NCI-H1694 (cell line): ENCODE data around the gene APOL5.
"Not testable (repeated sequence)": the region's sequence is repeated elsewhere in the genome, so short reads cannot be mapped to it uniquely, and the experiment has no call there.

Source experiments
- DNase-seq: peaks from one replicate; lab custom pipeline; 2025; lab: John Stamatoyannopoulos, UW

Gene APOL5

GRCh38 chr22:35717572-35717971 is at the start of gene APOL5:
Gene APOL5, plus strand, starts transcription at chr22:35717872. Its CDS starts 0 bp downstream, at chr22:35717872.
- DNase-seq: no peak

GRCh38 chr22:35674335-35674734 is 43.3 kb upstream of the APOL5 start:
- no peak for DNase-seq

- DNase-seq: not testable (repeated sequence)
These were observed 41.6 kb upstream of the APOL5 start for GRCh38 chr22:35676065-35676464.

DNA sequence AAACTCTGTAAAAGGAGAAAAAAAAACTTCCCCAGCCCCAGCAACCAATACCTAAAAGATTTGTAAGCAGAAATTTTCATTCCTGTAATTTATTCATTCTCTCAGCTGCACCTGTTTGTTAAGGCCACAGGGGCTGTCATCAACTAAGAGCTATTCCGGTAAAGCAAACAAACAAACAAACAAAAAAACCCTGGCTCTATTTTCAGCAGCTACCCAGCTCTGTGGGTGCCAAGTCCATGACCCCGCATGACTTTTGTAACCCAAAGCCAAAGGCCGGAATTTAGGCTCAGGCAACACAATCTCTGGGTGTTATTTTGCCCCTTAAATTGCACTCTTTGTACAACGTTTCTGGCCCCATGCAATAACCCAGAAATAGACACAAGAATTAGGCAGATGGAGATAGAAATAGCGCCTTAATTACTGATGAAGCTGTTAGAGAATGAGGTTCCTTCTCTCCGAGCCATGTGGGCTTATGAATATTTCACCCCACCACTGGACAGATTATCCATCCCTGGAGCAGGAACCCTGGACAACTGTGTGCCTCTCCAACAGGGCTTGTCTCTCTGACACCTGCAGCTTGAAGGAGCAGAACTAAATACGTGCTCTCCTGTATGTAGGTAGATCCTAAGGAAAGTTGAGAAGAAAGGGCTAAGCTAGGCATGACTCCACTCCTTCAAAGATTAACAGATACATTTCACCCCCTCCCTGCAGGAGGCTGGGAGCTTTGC is 40.0 kb upstream of the APOL5 start:
- no peak for DNase-seq

DNA sequence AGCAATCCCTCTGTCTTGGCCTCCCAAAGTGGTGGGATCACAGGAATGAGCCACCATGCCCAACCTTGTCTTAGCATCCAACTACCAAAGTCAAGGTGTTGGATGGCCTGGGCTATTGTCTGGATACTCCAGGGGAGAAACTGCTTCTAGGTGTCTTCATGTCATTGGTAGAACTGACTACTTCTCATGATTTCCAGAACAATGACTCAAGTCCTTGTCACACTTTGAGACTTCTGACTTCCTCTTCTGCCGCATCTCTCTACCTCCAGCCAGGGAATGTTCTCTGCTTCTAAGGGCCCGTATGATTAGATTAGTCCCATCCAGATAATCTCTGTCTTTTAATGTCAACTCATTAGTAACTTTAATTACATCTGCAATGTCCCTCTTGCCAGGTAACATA is 38.8 kb upstream of the APOL5 start:
- DNase-seq: no peak

- not testable (repeated sequence) for DNase-seq
These were observed 38.2 kb upstream of the APOL5 start for GRCh38 chr22:35679492-35679891.

DNA sequence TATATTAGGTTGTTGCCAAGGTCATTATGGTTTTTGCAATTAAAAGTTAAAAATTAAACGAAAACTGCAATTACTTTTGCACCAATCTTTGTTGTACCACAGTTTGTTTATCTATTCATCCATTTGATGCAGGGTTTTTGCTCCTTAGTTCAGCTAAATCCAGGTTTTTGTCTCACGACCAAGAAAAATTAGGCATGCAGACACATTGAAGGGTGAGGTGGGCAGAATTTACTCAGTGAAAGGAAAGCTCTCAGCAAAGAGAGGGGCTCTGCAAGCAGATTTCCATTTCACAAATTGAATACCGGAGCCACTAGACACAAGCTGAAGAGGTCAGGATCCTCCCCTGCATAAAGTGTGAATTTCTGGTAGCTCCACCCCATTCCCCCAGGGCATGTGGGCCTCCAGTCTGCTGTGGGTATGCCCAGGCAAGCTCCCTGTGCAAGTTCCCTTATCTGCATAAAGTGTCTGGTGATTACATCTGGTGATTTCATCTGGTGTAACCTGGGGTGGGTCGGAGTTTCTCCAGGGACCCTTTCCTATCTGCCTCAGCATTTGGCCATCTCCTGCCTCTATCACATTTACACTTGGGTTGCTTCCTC is 36.1 kb upstream of the APOL5 start:
- no peak for DNase-seq

DNA sequence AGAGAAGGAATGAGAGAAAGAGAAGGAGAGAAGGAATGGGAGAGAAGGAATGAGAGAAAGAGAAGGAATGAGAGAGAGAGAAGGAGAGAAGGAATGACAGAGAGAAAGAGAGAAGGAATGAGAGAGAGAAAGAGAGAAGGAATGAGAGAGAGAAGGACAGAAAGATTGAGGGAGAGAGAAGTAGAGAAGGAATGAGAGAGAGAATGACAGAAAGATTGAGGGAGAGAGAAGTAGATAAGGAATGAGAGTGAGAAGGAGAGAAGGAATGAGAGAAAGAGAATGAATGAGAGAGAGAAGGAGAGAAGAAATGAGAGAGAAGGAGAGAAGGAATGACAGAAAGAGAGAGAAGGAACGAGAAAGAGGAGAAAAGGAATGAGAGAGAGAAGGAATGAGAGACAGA is 34.1 kb upstream of the APOL5 start:
- no peak for DNase-seq

- peak; percentile 58 for DNase-seq
These were observed 33.4 kb upstream of the APOL5 start for GRCh38 chr22:35684270-35684700.

- no peak for DNase-seq
These were observed 32.9 kb upstream of the APOL5 start for GRCh38 chr22:35684732-35685131.

- no peak for DNase-seq
These were observed 31.9 kb upstream of the APOL5 start for GRCh38 chr22:35685731-35686130.

DNA sequence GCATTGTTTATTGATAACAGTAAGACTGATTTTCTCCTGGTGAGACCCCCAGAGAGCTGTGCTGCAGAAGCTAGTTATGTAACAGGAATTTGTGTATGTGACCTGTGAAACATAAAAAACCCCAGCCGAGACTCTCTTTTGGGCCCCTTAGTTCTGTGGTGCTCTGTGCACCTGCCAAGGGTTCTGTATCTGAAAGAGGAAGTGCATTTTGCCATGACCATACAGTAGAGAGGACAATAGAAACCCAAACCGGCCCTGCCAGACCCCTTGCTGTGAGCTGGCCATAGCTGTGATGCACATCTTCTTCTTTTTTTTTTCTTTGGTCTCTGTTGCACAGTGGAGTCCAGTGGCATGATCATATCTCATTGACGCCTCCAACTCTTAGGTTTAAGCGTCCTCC is 31.4 kb upstream of the APOL5 start:
- no peak for DNase-seq

DNA sequence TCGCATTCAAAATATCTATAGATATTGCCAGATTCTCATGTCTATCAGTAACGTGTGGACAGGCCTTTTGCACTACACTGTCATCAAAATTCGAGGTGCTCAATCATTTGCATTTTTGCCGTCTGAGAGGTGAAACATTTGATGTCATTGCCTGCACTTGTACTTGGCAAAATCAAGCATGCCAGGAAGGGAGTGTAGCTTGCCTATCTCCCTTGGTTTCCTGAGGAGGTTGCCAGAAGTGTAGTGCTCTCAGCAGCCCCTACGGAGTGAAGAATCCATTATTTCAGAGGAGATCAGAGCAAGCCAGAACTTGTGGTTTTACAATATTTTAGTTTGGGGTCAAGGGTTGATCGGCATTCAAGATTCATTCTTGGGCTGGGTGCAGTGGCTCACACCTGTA is 30.2 kb upstream of the APOL5 start:
- DNase-seq: no peak

DNA sequence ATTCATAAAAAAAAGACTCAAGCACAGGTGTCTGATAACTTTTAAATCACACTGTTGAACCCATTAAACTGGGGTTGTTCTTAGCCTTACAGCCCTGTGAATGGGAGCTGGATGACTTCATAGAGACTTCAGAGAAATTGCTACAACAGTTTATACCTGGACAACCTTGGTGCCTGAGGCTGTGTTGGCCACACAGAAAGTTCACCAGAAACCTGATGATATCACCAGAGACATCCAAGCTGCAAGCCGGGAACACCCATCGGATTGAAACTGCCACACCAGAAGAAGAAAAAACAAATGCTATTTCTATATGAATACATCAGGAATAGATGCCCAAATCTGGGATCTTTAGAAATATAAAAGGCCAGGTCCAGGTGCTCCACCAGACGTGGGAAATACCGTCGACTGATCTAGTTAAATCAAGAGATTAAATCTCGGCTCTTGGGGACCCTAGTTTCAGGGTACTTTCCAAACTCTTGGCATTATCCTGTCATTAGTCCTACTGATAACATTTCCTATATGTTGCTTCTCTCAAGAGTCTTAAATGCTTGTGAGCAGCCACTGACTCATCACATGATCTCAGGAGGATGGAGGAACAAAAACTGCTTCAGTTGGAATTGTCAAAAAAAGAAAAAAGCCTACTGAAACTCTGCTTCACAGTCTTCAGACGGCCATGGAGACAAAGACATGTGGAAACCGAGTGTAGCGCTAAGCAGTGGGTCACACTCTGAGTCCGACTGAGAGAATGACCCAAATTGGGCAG is 28.6 kb upstream of the APOL5 start:
- no peak for DNase-seq

DNA sequence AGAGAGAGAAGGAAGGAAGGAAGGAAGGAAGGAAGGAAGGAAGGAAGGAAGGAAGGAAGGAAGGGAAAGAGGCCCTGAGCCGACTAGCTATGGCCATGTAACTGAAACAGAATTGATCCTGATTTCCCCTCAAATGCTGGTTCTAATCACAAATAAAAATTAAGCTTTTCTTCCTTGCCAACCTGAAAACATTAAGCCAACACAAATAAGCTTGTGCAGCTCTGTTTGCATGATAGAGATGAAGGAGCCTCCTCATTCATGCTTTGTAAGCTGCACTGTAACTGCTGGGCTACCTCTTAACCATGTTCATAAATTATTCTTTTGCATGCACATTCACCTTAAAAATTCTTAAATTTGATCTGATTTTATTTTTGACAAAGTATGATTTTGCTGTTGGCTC is 27.7 kb upstream of the APOL5 start:
- no peak for DNase-seq

- DNase-seq: no peak
These were observed 22.5 kb upstream of the APOL5 start for GRCh38 chr22:35695202-35695601.

- no peak for DNase-seq
These were observed 20.5 kb upstream of the APOL5 start for GRCh38 chr22:35697142-35697541.

GRCh38 chr22:35699852-35700251 is 17.8 kb upstream of the APOL5 start:
- not testable (repeated sequence) for DNase-seq

GRCh38 chr22:35703861-35704584 is 13.6 kb upstream of the APOL5 start:
- DNase-seq: no peak

DNA sequence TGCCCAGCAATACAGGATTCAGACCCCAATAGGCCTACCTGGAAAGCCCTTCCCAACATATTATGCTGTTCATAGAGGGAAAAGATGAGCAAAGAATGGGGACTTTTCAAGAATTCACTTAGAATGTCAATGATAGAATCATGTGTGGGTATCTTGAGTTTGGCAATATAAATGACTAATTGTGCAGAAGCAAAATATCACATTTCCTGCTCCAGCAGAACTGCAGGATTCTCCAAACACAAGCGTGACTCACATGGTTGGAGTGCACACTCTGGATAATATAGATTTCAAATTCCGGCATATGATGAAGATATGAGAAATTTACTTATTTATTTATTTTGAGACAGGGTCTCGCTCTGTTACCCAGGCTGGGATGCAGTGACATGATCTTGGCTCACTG is 12.5 kb upstream of the APOL5 start:
- DNase-seq: no peak

- DNase-seq: no peak
These were observed 9.2 kb upstream of the APOL5 start for GRCh38 chr22:35708453-35708852.

- DNase-seq: no peak
These were observed 8.8 kb upstream of the APOL5 start for GRCh38 chr22:35708917-35709316.
